ENCODE measurements around the gene NCAM1.
"Not testable (repeated sequence)": the region's sequence is repeated elsewhere in the genome, so short reads cannot be mapped to it uniquely, and the experiment has no call there.

The NCAM1 gene

DNA sequence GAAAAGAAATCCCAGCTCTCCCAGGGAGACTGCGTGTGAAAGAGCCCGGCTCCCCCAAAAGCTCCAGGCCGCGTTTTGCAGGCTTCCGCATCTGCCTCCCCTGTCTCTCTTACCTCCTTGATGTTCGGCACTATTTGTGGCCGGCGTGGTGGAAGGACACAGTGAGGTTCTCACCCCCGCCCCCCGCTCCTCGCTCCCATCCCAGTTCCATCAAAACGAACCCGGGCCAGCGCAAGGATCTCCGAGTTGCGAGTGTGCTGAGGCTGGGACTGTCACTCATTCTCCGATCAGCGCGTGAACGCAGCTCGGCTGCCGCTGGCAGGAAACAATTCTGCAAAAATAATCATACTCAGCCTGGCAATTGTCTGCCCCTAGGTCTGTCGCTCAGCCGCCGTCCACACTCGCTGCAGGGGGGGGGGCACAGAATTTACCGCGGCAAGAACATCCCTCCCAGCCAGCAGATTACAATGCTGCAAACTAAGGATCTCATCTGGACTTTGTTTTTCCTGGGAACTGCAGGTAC lies at the start of gene NCAM1:
TSS of gene NCAM1 (plus strand) at position 275 of the 523 bp plus-strand sequence.
- DNase-seq (ENCODE audit: low read depth): no peak

DNA sequence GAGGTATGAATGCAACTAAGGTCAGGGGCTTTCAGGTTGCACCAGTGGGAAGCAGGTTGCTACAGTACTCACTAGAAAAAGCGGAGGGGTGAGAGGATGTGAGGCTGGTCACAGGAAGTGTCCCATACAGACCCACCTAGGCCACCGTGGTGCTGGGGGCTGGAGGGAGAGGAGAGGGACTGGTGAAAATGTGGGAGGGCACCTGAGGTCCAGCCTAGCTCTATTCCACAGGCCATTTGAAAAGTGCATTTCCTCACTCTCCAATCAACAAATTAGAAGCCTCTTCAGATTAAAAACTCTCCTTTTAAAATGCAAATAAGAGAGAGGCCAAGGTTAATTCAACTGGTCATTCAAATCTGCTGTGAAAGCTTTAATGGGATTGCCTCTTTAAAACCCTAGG lies 38.6 kb upstream of the NCAM1 start:
- no peak for DNase-seq (ENCODE audit: low read depth)

DNA sequence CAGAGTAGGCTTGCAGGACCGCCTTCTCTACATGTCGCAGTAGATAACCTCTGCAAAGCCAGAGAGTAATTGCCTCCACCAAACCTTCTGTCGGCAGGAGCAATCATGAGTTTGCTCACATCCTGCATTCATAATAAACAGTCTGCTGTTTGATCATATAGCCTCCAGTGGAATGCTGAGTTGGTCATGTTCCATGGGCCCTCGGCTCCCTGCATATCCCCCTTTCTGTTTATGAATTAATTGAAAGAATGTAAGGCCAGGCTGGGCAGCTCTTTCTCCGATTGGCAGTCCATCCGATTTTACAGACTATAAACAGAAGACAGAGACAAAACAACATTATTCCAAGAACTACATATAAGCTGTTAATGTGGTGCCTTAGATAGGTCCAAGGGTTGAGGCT lies 36.4 kb upstream of the NCAM1 start:
- DNase-seq (ENCODE audit: low read depth): not testable (repeated sequence)

DNA sequence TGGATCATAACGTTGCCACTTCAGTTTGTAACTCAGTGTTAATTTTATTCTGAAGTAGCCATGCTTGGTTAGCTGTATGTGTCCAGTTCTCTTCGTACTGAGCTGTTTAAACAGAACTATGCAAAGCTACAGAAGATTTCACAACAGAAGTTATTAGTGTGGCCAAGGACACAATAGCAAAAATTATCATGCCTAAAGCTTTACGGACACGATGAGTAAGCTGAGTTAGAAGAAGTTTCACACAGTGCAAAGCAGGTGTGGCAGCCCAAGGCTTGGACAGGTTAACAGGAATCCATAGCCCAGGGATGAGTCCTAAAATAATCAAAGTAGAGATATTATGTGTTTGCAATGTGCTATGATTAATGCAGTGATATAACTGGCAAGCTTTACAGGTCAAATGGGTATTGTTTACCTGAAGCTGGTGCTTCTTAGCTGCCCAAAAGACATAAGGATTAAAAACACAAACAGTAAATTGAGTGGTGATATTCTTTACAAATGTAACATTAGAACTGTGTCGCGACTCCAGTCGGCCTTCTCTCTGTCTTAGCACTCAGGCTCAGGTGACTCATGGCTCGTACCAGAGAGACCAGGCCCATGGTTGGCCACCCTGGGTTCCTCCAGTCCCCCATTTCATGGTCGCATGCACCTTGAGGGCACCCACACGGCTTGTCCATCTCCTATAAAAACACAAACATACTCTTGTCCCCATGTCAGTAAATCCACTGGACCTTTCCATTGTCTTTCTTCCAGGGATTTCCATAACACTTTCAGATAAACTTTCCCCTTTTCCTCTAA lies 35.5 kb upstream of the NCAM1 start:
- no peak for DNase-seq (ENCODE audit: low read depth)

DNA sequence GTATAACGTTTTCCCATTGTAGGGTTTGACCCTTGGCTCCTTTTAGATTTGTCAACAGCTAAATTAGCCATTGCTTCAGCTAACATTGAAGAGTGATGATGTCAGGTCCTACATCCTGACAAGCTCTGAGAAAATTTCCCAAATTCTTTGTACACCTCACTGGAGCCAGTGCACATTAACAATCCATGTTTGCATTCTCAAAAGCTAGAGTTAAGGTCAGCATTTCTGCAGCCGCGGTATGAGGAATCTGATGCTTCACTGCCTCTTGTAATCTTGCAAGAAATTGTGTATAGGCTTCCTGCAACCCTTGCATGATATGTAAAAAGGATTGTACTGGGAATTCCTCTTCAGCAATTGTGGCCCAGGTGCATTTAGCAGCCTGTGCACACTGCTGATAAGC lies 33.1 kb upstream of the NCAM1 start:
- no peak for DNase-seq (ENCODE audit: low read depth)

DNA sequence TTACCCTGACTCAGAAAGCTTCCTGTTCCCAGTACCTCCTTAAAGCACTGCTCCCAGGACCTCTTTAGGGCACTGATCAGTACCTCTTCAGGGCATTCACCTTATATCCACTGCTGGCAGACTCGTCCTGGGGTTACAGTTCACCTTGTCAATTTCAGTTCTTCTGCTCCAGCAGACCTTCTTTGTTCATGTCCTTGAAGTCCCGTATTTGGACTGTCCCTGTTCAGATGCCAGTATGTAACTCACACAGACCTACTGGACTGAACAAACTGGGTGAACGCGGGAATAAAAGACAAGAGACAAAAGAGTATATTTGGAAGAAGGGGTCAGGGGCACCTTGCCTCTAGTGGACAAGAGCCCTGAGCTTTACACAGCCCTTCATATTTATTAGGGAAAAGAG lies 31.8 kb upstream of the NCAM1 start:
- DNase-seq (ENCODE audit: low read depth): no peak

DNA sequence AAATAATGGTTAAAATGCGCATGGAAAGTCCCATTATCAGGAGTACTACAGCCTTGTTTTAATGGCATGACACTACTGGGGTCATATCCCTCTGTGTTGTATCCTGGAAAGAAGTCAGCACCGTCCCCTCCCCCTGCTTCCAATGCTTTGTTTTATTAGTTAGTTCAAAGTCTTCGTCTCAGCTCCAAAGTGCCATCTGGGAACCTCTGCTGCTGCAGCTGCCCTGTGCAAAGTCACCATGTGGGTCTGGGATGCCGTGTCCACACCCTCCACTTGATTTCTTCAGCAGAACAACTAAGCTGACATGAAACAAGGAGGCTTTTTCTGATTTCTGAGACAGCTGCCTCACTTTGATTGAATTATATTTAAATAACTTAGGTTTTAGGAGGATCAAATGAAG lies 29.5 kb upstream of the NCAM1 start:
- DNase-seq (ENCODE audit: low read depth): no peak

DNA sequence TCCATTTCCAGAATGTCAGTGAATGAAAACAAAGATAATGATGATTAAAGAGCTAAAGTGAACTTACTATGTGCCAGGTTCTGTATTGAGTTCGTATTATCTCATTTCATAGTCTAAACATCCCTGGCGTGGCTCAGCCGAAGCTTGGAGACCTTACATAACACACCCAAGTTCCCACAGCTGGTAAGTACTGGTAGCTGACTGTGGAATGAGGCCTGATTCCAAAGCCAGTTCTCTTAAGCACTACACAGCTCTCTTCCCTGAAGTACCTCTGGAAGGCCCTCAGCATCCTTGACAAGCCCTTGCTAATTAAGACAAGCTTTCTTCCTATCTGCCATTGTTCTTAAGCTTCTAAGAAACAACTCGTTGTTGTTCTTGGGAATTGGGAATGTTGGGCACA lies 28.6 kb upstream of the NCAM1 start:
- no peak for DNase-seq (ENCODE audit: low read depth)

DNA sequence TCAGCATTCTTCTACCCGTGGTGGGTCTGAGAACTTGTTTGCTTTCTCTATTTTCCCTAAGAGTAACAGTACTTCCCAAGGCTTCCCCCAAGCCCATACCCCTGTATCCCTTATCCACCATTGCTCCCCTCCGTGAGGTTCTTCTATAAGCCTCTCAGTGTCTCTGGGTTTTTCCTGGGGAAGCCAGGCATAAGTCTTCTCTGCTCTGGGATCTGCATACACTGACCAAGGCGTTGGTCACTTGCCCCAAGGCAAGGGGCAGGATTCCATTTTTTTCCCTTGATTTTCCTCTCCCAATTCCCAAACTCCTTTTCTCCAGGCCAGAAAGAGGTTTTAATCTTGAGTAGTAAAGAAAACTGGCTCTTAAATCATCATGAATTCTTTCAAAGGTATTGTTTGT lies 27.2 kb upstream of the NCAM1 start:
- DNase-seq (ENCODE audit: low read depth): no peak

DNA sequence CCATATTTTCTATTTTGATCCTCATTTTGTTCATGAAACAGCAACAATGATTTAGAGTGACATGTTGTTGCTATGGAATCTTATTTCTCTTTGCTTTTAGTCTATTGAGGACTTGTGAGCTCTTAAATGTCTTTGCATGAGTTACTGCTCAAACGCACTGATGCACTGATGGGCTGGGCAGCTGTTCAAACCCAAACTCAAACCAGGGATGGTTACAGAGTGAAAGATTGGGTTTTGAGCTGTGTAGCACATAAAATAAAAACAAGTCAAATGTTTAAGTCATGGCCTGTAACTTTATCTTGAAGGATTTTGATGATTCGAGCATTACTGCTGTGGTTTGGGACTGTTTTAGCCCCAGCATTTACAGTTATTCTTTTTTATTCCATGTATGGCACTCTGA lies 20.1 kb upstream of the NCAM1 start:
- no peak for DNase-seq (ENCODE audit: low read depth)

DNA sequence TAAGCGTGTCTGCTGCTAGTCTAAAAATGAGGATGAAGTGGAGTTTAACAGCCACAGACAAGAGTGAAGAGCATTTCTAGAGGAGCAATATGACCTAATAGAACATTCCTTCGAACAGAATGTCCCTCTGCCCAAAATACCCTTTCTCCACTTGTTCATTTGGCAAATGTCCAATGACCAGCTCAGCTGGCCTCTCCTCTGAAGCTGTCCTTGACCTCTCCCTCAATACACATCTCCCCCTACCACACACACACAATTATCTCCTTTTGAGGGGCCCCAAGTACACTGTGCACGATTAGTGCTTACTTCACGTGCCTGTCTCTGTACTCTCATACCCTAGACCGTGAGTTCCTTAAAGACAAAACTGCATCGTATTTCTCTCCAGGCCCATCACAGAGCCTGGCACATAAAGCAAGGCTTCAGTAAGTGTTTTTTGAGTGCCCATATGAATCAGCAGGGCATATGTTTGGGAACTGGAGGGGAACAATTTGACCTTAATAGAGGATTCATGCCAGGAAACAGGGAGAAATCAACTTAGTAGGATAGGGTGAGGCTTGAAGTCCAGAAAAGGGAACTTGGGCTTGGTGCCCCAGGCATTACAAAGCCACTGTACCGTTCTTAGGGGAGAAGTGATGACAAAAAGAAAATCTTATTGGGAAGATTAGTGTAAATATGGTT lies 18.1 kb upstream of the NCAM1 start:
- DNase-seq (ENCODE audit: low read depth): no peak

DNA sequence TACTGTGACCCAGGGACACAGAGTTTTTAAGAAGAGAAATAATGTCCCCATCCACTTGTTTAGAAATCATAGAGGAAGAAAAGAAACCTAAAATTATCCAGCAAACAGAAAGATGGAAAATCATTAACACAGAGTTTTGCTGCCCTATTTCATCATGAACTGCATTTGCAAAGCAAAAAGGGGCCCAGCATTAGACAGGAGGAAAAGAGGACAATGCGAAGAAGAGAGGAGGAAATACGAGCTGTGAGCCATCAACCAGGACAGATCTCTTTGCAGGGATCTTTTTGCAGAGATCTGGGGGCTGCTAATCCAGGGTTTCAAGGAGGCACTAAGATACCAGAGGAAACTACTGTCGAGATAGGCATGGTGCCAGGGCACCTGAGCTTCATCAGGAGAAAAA lies 14.4 kb upstream of the NCAM1 start:
- DNase-seq (ENCODE audit: low read depth): no peak

DNA sequence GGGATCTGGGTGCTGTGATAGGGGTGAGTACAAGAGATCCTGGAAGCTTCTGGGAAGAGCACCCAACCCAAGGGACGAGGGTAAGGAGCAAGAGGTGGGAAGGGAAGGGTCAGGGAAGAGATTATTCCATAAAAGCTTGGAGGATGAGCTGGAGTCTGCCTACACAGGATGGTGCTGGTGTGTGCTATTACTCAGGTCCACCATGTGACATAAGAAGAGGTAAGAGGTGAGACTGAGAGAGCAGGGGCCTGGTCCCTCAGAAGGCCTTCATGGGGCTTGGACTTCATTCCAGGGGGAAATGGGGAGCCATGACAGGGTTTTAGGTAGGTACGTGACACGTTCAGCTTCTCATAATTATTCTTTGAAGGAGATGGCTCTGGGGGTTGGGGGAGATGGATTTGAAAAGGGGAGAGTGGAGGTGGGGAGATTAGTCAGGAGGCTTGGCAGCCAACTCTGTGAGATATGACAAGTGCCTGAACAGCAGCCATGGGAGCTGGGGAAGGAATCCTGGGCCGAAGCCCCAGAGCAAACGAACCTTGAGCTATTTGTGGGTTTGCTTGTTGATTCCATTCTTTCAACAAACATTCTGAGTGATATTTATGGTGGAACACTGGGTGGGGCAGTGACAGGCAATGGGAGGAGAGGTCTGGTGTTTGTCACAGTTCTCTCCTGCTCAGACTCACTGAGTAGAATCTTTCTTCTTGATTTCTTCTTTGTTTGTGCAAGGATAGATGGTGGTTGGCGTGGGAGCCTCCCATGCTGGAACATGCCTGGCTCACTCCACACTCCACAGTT lies 11.2 kb upstream of the NCAM1 start:
- DNase-seq (ENCODE audit: low read depth): no peak

DNA sequence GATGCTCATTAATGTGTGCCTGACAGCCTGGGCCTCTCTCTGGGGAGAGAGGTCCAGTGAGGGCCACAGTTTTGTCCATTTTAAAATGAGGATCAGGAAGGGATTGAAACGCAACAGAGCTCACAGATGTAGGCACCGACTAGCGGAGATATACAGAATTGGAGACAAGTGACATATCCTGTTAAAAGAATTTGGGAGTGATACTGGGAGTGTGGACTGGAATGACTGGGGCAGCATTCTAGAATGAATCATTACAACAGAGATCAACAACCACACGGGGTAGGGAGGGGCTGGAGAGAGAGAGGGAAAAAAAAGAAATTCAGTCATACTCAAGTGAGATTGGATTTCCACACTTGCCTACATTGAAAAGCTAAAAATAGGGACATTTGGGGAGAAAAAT lies 2.5 kb upstream of the NCAM1 start:
- no peak for DNase-seq (ENCODE audit: low read depth)

DNA sequence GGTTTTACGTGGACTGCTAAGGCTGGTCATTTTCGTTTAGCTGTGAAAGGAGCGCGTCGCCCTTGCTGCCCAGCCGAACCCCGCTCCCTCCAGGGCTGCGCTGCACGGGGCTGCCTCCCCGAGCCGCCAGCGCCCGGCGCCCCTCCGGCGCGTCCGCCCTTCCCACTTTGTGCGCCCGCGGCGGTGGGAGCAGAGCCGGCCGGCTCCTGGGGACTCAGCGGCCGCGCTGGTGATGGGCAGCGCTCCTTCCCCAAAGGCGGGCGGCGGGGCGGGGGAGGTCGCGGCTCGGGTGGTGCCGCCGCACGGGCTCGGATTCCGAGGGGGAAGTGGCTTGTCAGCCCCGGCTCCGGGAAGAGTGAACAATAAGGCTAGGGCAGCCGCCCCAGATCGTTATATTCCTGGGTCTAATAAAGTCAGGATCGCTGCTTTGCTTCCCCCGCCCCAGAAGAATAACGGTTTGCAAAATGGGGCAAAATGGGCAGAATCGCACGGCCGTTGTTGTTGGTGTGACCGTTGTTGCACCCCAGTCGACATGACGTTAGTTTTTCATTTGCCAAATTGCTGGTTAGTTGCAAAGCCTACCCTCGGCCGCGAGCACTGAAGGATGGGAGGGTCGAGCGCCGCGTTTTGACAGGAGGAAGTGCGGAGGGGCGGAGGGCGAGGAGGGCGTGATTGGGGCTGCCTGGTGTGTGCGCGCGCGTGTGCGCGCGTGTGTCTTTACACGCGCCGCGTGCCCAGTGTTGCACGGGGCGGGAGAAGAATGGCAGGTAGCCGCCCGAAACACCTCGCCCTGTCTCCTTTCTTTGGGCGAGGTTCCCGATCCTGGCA lies 745 bp downstream of the NCAM1 start:
- DNase-seq (ENCODE audit: low read depth): no peak

DNA sequence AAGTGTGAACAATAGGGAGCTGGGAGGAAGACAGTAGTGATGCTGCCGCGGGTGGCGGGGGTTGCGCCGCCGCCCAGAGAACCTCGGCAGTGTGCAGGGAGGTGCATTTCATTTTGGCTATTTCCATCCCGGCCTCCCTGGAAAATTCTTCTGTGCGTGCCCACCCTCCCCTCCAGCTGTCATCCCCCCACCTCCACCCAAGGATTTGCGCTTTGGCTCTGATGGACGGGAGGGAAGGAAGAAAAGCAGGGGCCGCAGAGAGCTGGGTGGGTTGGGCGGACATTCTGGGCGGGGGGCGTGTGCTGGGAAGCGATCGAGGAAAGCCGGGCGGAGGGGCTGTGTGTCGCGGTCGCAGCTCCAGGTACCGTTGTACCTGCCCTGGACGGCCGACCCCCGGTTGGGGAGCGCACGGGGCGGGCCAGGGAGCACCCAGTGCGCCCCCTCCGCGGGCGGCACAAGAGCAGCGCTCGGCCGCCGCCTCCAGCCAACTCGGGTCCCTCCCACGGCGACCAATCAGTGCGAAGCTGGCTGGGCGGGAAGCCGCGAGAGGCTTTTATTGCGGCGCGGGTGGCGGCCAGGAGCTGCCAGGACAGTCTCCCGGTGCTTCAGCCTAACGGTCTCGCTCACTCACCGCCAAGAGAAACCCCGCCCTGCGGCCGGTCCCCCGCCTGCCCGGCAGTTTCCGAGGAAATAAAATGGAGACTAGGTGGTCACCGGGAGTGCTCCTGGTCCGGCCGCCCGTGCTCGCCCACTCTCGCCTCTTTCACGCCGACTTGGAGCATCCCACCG lies 1.6 kb downstream of the NCAM1 start:
- no peak for DNase-seq (ENCODE audit: low read depth)

DNA sequence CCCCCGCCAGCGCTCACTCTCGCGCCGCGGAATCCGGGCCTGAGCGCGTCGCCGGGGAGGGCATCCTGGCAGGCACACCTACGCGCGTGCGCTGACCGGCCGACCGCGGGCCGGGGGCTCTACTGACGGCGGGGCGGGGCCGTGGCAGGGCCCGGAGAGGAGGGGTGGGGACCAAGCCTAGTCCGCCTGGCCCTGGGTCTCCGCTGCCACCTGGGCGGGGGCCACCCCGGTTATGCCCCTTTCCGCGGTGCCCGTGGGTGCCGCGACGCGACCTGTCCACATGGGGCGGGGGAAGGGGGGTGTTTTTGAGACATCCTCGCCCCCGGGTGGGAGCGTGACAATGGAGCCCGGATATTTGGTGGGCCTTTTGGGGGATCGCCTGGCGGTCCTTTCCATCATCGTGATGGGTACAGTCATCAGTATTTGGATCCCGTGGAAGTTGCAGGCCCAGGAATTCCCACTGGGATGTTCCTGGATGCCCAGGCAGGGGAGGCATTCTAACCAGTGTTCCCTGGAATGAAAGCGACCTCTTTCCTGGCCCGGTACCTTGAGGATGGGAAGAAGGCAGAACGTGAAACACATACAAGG lies 2.2 kb downstream of the NCAM1 start:
- no peak for DNase-seq (ENCODE audit: low read depth)

DNA sequence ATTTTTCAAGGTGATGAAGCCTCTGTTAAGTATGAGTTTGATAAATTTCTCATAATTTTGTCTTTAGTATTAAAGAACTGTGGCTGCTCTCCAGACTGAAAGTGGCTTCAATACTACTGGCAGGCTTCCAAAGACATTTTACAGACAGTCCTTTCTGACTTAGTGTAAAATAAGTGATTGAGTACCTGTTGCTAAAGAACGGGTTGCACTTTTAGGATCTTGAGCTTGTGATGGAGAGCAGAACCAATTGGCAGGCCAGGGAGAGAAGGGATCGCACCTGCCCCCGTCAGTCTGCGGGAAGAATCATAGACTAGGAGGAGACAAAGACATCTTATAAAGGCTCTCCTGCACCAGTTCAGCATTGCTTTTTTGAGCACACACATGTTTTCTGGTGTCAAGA lies 4.4 kb downstream of the NCAM1 start:
- DNase-seq (ENCODE audit: low read depth): no peak

DNA sequence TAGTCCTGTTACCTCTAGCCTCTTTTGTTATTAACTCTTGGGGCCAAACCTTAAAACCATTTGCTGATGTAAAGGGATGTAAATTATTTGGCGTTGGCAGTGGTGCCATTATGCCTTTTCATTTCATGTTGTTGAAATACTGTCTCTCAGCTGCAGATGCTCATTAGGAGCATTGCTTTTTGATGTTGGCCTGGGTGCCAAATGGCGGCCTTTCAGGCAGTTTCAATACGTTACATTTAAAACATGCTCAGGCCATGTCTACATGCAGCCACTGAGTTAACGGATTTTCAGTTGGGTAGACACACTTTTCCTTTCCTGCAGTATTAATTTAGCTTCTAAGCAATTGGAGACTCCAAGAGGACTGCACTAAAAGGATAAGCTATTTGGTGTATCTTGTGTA lies 5.3 kb downstream of the NCAM1 start:
- no peak for DNase-seq (ENCODE audit: low read depth)

DNA sequence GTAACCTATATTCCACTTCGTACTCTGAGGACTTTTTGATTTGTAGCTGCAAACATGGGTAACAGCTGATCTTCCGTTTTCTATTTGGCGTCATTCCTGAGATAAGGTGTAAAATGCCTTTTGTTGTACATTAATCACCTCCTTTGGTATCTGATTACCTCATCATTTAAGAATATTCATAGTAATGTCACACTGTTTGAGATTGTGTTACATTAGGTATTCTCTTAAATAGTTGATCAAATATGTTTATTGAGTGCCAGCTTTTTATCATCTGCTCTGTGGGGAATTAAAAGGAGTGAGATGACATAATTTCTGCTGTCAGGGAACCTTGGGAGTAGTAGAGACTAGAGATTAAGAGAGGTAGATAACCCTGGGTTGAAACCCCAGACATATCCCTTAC lies 5.9 kb downstream of the NCAM1 start:
- DNase-seq (ENCODE audit: low read depth): no peak

Data from stimulated activated CD8-positive, alpha-beta memory T cell treated with anti-CD3 and anti-CD28 coated beads, Interleukin-7, amount 100 ng/mL, for 24 hours (primary cell).